Urinary bladder (tissue), 4 donors: ENCODE results near the gene SV2C. TPM values are rescaled to one million over a fixed set of nuclear protein-coding genes. Genes with fewer than 3 reads are reported as not detected.
"Not testable (repeated sequence)": the region's sequence is repeated elsewhere in the genome, so short reads cannot be mapped to it uniquely, and the experiment has no call there.

Source experiments
- DNase-seq: peaks from one replicate; pipeline ENCODE4 v3.0.0-alpha.2; 2015; ENCODE audit errors: extremely low spot score
- H3K27ac ChIP-seq: one replicate; pipeline ENCODE4 v1.5.1; 2013; ENCODE audit warnings: low read depth, mild to moderate bottlenecking, moderate library complexity
- H3K36me3 ChIP-seq: one replicate; pipeline ENCODE4 v1.6.1; 2013; ENCODE audit warnings: mild to moderate bottlenecking, moderate library complexity; ENCODE audit not compliant: insufficient read depth
- H3K4me1 ChIP-seq: one replicate; pipeline ENCODE4 v1.6.1; 2013; ENCODE audit warnings: mild to moderate bottlenecking, moderate library complexity; ENCODE audit not compliant: insufficient read depth
- H3K4me3 ChIP-seq: one replicate; pipeline ENCODE4 v1.5.1; 2013; ENCODE audit warnings: low read depth, low read length
- WGBS: extraction: QIAGEN DNeasy Blood & Tissue Kit; methylation state at CpG from one replicate; pipeline ENCODE4 v1.1.7; 2013; 5-methylcytosine and 5-hydroxymethylcytosine counted together
- polyA plus RNA-seq: library from polyadenylated mRNA; stranded (reverse); fragments of 200-250 nt; gene quantifications from one replicate; pipeline ENCODE4 v1.2.3, GENCODE V29; 2013
- total RNA-seq: library from RNA; depleted of rRNA; stranded (reverse); fragments of >200 nt; gene quantifications from one replicate; pipeline ENCODE4 v1.2.3, GENCODE V29; 2014
- donor health status: healthy with polysubstance abuse.
- donor health status: healthy.

The SV2C gene, protein sequence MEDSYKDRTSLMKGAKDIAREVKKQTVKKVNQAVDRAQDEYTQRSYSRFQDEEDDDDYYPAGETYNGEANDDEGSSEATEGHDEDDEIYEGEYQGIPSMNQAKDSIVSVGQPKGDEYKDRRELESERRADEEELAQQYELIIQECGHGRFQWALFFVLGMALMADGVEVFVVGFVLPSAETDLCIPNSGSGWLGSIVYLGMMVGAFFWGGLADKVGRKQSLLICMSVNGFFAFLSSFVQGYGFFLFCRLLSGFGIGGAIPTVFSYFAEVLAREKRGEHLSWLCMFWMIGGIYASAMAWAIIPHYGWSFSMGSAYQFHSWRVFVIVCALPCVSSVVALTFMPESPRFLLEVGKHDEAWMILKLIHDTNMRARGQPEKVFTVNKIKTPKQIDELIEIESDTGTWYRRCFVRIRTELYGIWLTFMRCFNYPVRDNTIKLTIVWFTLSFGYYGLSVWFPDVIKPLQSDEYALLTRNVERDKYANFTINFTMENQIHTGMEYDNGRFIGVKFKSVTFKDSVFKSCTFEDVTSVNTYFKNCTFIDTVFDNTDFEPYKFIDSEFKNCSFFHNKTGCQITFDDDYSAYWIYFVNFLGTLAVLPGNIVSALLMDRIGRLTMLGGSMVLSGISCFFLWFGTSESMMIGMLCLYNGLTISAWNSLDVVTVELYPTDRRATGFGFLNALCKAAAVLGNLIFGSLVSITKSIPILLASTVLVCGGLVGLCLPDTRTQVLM
- total RNA-seq (2.1 TPM), polyA plus RNA-seq (0.56 TPM)

- under 1% methylated on average over 63 of the region's 63 CpGs for WGBS
- Histone ChIP-seq H3K27ac (no peak within 1 kb of the TSS), H3K4me1 (no peaks in the 10 kb centered on the region), H3K36me3 (no peaks in the 10 kb centered on the region), H3K4me3 (peak within 1 kb of the TSS; percentile 6)
- no peak for DNase-seq
These were observed at the start of gene SV2C for GRCh38 chr5:76082772-76083554. Gene SV2C, plus strand, starts transcription at chr5:76083383. Its CDS starts 48,368 bp downstream, at chr5:76131751.

DNA sequence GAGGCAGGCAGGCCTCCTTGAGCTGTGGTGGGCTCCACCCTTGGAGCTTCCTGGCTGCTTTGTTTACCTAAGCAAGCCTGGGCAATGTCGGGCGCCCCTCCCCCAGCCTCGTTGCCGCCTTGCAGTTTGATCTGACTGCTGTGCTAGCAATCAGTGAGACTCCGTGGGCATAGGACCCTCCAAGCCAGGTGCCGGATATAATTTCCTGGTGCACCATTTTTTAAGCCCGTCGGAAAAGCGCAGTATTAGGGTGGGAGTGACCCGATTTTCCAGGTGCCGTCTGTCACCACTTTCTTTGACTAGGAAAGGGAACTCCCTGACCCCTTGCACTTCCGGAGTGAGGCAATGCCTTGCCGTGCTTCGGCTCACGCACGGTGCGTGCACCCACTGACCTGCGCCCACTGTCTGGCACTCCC, 45.4 kb upstream of the SV2C start:
- DNase-seq, H3K27ac ChIP-seq, H3K4me3 ChIP-seq, H3K4me1 ChIP-seq, H3K36me3 ChIP-seq: not testable (repeated sequence)
- WGBS: 26% methylated on average over 18 of the region's 18 CpGs

DNA sequence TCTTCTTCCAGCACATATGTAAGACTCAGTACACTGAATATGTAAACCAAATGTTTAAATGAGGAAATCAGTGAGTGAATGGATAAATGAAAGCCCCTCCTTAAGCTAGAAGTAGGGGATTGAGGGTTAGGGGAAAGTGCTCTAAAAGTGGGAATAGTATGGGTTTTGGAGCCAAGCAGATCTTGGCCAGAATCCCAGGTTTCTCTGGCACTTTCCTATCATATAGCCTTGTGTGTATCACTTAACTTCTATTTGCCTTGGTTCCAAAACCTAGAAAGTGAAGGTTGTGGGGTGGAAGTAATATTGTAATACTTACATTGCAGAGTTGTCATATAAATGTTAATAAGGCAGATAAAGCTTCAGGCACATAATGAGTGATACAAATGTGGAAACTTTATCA, 45.0 kb upstream of the SV2C start:
- H3K27ac ChIP-seq: no peak overlapping the region
- no peaks in the 10 kb centered on the region for H3K36me3 ChIP-seq
- H3K4me3 ChIP-seq: no peak overlapping the region
- no peak for DNase-seq
- H3K4me1 ChIP-seq: no peaks in the 10 kb centered on the region

DNA sequence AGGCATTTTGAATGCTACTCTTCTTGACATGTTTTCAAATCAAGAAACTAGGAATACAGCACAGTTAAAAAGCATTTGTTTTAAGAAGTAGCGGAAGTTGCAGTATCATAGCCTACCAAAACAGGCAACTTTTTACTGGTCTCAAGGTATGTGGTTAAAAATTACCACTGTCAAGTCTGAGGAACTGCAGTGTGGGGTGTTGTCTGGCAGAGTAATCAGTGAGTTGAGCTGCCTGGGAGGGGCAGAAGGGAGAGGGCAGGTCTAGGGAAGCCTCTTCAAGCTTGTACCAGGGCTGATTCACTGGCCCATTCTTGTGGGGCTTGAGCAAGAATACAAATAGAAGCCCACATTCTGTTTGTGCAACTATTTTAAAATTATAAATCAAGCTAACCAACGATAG, 42.4 kb upstream of the SV2C start:
- 84% methylated on average over 2 of the region's 2 CpGs for WGBS
- no peak for DNase-seq

DNA sequence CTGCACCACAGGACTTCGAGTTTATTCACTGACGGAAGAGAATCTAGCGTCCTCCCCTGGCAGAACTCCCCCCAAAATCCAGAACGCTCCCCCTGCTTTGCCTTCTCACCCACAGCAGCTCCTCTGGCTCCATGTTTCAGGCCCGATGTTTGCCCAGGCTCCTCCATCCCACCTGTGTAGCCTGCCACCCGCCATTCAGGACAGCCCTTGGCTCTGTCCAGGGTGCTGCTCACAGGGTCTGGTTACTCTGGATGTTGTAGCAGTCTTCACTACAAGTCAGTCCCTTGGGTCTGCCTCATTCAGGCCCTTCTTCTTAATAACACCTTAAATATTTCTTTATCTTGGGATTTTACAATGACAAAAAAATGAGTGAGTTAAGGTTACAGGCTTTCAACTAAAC, 41.3 kb upstream of the SV2C start:
- no peaks in the 10 kb centered on the region for H3K36me3 ChIP-seq
- H3K27ac ChIP-seq: no peak overlapping the region
- H3K4me1 ChIP-seq: no peaks in the 10 kb centered on the region
- WGBS: 42% methylated on average over 6 of the region's 6 CpGs
- no peak for DNase-seq
- no peak overlapping the region for H3K4me3 ChIP-seq

More for the DNA sequence above, 42.4 kb upstream of the SV2C start:
- no peaks in the 10 kb centered on the region for H3K36me3 ChIP-seq
- no peak overlapping the region for H3K27ac ChIP-seq
- no peaks in the 10 kb centered on the region for H3K4me1 ChIP-seq
- no peak overlapping the region for H3K4me3 ChIP-seq

DNA sequence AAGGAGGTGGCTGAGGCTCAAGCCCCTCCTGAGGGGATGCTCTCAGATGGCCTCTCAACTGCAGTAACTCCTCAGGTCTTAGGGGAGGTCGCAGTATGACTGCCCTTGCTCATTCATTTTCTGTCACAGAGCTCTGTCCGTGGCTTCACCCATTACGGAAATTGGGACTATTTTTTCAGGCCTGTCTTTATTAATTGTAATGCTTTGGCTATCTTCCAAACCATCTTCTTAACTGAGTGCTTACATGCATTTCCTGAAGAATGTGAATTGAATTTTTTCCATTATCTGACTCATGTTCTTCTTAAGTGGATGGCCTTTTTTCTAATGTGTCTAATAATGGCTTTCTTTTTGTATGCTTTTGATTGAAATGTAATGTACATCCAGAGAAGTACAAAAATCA, 36.4 kb upstream of the SV2C start:
- H3K4me3 ChIP-seq: no peak overlapping the region
- DNase-seq: no peak
- no peaks in the 10 kb centered on the region for H3K36me3 ChIP-seq
- 69% methylated on average over 3 of the region's 3 CpGs for WGBS
- H3K27ac ChIP-seq: no peak overlapping the region
- H3K4me1 ChIP-seq: no peaks in the 10 kb centered on the region

DNA sequence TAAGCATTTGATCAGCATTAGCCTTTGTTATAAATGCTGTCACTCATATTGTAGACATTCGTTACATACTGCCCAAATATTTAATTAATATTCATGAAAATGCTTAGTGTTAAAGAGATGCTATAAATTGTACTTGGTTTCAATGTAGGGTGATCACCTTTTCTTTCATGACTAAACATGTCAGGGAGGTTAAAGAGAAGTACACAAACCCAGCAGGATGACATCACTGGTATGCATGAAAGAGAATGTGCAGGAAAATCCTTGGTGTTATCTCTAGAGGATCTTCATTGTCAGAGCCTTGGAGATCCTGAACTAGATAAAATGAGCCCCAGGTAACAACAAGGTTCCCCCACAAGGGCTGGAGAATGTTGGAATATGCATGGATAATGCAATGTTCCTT, 33.0 kb upstream of the SV2C start:
- 64% methylated on average over 1 of the region's 1 CpG for WGBS
- no peak overlapping the region for H3K4me3 ChIP-seq
- DNase-seq: no peak
- H3K36me3 ChIP-seq: no peaks in the 10 kb centered on the region
- H3K27ac ChIP-seq: no peak overlapping the region
- no peaks in the 10 kb centered on the region for H3K4me1 ChIP-seq

DNA sequence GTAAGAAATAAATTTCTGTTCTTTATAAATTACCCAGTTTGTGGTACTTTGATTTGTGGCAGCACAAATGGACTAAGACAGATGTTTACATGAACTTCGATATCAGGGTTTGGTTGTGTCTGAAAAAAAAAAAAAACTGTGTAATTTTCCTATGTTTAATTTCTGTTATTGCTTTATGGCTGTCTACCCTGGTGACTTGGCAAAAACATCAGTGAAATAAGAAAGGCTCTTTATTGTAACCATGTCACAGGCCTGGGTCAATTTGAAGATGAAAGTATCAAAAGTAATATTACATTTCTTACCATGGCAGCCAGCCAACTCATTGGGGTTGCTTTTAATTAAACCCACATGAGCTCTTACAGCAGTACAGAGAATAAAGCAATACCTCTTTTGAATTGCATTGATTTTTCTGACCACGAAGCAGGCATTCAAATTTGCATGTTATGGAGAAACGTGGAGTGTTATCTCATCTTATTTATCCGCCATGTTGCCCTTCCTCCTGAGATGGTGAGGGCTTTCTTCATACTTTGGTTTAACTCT, 20.6 kb upstream of the SV2C start:
- Histone ChIP-seq H3K36me3 (no peaks in the 10 kb centered on the region), H3K27ac (no peak overlapping the region), H3K4me3 (no peak overlapping the region), H3K4me1 (no peaks in the 10 kb centered on the region)
- WGBS: 41% methylated on average over 4 of the region's 4 CpGs
- DNase-seq: no peak

DNA sequence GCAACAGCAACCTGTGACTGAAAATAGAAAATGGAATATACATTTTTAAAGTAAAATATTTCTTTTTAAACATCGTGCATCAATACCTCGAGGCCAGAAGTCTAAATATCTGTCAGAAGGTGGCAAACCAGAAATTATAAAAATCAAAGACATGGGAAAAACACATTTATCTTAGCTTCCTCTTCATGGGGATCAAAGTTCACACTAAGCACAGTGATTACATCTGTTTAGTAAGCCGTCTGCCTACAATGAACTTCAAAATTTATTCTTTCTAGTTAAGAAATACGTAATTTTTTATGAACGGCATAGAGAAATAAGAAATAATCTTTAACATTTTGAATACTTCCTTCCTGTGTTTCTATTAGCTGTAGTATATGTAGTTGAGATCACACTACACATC, 17.9 kb upstream of the SV2C start:
- Histone ChIP-seq H3K4me1 (no peaks in the 10 kb centered on the region), H3K36me3 (no peaks in the 10 kb centered on the region), H3K4me3 (no peak overlapping the region), H3K27ac (no peak overlapping the region)
- no peak for DNase-seq
- 70% methylated on average over 5 of the region's 5 CpGs for WGBS

GRCh38 chr5:76069061-76069735, 14.0 kb upstream of the SV2C start:
- no peak overlapping the region for H3K4me3 ChIP-seq
- no peaks in the 10 kb centered on the region for H3K36me3 ChIP-seq
- 79% methylated on average over 4 of the region's 4 CpGs for WGBS
- H3K27ac ChIP-seq: no peak overlapping the region
- no peak for DNase-seq
- no peaks in the 10 kb centered on the region for H3K4me1 ChIP-seq

- H3K27ac ChIP-seq: no peak overlapping the region
- H3K36me3 ChIP-seq: no peaks in the 10 kb centered on the region
- H3K4me3 ChIP-seq: no peak overlapping the region
- no peaks in the 10 kb centered on the region for H3K4me1 ChIP-seq
- no peak for DNase-seq
- 38% methylated on average over 2 of the region's 2 CpGs for WGBS
These were observed 8.6 kb upstream of the SV2C start for GRCh38 chr5:76074487-76075065.

DNA sequence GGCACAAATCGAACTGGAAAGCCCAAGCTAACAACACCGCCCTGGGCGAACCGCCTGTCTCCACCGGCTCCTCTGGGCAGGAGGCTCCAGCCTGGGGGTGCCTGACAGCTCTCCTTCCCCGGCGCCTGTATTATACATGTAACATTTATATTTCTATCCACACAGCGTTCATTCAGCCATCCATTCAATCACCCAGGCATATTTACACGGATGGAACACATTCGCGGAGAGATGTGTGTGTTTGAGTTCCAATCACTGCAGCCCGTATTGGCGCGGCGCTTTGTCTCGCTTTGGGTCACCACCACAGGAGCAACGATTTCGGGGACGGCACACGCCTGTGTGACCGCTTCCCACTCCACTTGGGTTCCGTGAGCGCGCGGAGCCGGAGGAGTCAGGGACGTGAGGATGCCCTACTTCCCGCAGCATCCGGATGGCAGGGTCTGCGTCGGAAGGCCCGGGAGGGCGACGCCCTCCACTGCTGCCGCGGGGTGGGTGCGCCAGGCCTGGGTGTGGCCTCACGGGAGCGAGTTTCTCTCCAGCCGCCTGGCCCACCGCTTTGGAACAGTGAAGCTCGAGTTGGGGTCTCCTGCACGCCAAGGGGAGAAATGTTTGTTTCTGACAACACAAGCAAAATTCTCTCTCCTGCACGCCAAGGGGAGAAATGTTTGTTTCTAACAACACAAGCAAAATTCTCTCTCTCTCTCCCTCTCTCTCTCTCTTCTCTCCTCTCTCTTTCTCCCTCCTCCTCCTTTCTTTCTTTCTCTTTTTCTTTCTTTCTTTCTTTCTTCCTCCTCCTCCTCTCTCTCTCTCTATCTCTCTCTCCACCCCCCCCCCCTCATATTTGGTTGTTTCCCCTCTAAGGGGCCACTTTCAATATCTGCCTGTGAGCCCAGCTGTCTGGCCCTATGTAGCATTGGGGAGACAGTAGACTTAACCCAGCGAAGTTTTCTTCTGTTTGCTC, 1.1 kb upstream of the SV2C start:
- no peak for DNase-seq
- H3K4me3 ChIP-seq: no peak overlapping the region

More for the DNA sequence above, 1.1 kb upstream of the SV2C start:
- WGBS: 4% methylated on average over 45 of the region's 45 CpGs
- H3K36me3 ChIP-seq: no peaks in the 10 kb centered on the region
- H3K27ac ChIP-seq: no peak overlapping the region
- H3K4me1 ChIP-seq: no peaks in the 10 kb centered on the region
